GM19351 (cell line): Measurements from ENCODE around the gene NMS.

ENCODE experiments used
- ATAC-seq: cut with Tn5 transposase; IDR thresholded peaks from one replicate; pipeline ENCODE4 v1.9.1; 2021; ENCODE audit warnings: mild to moderate bottlenecking, moderate library complexity; ENCODE audit not compliant: unreplicated experiment

Gene NMS

DNA sequence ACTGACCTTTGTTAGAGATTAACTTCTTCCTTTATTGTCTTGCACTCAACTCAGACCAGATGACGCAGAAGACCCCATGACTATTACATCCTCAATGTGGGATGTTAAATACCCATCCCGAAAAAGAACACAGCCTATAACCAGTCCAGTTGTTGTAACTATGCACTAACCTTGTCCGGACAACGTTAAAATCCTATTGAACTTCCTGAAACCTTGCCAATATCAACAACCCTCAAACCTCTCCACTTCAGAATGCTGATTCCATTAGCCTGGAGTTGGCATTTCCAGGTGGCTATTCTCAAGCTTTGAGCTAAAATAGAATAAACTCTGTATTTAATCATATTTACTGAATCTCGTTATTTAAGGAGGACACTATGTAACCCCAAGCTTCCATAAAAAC, 13.6 kb downstream of the NMS start:
- no peak for ATAC-seq

DNA sequence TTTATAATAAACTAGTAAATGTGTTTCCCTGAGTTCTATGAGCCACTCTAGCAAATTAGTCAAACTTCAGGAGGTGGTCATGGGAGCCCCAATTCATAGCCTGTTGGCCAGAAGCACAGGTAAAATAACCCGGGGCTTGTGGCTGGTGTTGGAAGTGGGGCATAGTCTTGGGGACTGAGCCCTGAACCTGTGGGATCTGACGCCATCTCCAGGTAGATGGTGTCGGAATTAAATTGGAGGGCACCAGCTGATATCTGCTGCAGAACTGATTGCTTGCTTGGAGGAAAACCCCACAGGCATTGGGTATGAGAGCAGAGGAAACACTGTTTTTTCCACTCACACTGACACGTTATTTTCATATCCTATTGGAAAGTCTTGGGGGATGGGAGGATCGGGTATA, 14.1 kb downstream of the NMS start:
- ATAC-seq: no peak

DNA sequence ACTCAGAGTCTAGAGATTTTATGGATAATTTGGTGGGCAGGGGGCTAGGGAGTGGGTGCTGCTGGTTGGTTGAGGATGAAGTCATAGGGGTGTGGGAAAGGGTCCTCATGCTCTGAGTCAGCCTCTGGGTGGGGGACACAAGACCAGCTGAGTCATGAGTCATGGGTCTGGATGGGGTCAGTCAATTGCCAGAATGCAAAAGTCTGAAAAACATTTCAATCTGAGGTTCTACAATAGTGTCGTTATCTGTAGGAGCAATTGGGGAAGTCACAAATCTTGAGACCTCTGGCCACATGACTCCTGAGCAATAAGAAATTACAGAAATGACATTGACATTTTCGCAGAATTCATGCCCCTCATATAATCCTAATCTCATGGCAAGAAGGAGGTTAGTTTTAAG, 15.1 kb downstream of the NMS start:
- no peak for ATAC-seq

DNA sequence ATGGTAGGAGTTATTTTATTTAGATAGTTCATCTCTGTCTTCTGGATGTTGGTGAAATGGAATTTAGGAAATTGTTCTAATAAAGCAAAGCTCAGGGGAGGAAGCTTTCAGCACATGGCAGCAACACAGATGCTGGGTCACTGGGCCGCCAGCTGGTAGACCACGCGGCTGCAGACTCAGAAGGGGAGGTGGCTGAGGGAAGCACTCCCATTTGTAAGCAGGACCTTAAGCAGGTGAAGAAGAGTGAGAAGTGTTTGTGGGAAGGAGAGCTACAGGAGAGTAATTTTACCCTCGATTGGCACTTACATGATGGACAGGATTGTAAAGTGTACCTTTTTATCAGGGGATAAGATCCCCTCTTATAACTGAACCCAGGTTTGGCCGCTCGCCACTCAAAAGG, 24.4 kb downstream of the NMS start:
- ATAC-seq: no peak

DNA sequence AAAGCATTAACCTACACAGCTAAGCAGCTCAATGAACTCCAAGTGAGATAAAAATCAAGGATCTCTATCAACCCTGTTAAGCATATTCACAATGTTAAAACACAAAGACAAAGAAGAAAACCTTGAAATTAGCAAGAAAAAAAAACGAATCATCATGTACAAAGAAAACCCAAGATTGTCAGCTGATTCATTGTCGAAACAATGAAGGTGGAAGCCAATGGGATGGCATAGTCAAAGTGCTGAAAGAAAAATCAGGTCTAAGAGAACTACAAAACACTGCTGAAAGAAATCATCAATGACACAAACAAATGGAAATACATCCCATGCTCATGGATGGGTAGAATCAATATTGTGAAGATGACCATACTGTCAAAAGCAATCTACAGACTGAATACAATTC, 32.5 kb downstream of the NMS start:
- ATAC-seq: no peak

DNA sequence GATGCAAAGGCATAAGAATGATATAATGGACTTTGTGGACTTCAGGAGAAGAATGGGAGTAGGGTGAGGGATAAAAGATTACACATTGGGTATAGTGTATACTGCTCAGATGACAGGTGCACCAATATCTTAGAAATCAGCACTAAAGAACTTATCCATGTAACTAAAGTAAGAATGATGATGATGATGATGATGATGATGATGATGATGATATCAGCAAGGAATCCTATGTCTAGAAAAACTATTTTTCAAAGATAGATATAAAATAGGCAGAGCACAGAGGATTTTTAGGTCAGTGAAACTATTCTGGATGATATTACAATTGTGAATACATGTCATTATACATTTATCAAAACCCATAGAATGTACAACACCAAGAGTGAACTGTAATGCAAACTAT, 34.3 kb downstream of the NMS start:
- no peak for ATAC-seq

DNA sequence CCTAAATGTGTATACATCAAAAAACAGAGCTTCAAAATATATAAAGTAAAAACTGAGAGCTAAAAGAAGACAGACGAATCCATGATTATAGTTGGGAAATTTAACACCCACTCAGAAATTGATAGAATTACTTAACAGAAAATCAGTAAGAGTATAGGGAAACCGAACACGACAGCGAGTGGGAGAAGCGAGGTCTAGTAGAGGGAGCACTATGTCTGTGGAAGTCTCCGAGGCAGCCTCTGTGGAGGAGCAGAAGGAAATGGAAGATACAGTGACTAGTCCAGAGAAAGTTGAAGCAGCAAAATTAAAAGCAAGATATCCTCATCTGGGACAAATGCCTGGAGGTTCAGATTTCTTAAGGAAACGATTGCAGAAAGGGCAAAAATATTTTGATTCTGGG, 38.8 kb downstream of the NMS start:
- no peak for ATAC-seq

DNA sequence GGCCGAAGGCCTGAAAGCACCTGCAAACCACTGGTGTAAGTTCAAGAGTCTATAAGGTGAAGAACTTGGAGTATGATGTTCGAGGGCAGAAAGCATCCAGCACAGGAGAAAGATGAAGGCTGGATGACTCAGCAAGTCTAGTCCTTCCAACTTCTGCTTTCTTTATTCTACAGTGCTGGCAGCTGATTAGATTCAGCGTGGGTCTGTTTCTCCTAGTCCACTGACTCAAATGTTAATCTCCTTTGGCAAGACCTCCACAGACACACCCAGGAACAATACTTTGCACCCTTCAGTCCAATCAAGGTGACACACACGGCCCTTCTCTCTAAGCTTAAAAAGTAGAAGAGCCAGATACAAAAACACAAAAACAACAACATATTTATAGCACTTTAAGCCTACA, 43.4 kb downstream of the NMS start:
- ATAC-seq: no peak

DNA sequence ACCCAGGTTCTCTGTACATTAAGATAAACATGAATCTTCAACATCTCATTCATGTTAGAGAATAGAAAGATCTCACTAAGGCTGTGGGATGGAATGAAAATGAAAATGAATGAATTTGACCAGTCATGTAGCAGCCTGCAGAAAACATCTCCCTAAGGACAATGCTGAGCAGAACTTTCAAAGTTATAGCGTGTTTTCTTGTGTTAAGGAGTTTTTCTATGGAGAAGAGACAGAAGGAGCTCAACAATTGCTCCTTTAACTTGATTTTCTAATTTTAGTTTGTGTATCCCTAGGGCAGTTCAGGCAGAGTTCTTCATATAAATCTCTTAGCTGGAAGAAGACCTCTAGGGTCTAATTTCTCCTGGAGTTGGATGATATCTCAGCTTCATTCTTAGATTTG, 47.3 kb downstream of the NMS start:
- no peak for ATAC-seq

DNA sequence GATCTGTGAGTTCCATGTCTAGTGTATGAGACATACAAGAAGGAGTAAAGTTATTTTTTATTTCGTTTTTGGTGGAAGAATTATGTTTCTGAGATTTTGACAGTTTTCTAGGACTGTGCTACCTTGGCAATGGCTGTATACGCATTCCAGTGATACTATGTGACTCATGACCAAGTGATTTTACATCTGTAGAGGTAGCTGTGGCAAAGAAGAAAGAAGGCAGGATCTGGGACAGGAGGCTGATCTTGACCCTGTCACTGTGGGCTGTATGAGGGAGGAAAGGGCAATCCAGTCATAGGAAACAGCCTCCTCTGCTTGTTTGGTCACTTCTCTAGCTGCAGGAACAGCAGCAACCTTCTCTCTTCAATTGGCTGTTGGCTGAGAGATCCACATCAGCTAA, 48.5 kb downstream of the NMS start:
- ATAC-seq: no peak

DNA sequence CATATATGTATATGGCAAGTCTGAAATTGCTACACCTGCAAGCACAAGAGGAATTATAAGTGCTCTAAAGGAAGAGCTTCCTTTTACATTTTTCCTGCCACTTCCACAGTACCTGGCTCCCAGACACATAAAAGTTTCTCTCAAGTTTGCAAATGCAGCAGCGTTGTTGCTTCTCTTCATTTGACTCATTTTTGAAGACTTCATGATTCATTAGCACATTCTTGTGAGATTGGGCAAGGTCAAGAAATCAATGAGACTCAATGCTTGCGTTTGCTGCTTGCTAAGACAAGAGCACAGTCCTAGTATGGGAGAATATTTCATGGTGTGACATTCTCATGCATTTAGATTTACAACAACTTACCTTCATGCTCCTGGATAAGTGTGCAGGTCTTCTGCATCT, 49.9 kb downstream of the NMS start:
- ATAC-seq: no peak

DNA sequence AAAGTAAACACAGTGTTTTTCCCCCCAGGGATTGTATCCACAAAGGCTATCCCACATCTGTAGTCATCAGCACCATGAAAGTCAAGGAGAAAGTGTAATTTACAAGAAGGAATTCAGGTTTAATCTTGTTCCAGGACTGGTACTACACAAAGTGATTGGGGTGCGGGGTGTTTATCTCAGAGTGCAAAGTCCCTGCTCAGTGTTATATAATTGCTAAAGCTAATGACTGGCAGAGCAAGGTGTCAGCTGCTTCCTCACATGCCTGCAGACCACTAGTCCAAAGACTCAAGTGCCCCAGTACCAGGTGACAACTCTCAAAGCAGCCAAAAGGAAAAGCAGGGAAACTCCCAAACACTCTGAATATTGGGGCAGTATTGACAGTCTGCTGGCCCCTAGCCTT, 52.1 kb downstream of the NMS start:
- no peak for ATAC-seq

DNA sequence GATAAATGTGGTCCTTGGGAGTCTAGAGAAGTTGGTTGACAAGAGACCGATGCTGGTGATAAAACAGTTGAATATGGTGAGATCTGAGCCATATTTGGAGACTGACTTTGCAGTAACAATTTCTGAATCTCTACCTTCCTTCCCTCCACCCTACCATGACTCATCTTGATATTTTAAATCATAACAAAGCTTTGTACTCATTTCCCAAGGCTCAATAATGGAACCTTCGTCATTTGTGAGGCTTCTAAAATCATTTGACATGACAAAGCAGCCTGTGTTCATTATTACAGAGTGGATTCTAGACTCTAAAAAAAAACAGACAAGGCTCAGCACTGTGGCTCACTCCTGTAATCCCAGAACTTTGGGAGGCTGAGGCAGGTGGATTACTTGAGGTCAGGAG, 54.0 kb downstream of the NMS start:
- no peak for ATAC-seq

DNA sequence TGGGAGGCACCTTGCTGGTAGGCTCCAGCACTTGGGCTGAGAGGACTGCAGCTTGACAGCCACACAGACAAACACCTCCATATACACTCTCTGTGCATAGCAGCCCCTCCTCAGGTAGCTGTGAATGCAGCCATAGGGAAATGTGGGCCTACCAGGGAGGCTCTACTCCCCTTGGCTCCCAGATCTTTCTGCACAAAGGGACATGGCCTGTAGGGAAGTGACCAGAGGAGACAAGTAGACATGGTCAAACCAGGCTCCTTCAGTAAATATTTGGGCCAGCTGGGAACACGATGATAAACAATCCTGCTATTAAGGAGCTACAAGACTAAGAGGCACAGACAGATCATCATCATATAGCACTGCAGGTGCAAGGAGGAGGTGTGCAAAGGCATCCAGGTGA, 56.6 kb downstream of the NMS start:
- no peak for ATAC-seq

DNA sequence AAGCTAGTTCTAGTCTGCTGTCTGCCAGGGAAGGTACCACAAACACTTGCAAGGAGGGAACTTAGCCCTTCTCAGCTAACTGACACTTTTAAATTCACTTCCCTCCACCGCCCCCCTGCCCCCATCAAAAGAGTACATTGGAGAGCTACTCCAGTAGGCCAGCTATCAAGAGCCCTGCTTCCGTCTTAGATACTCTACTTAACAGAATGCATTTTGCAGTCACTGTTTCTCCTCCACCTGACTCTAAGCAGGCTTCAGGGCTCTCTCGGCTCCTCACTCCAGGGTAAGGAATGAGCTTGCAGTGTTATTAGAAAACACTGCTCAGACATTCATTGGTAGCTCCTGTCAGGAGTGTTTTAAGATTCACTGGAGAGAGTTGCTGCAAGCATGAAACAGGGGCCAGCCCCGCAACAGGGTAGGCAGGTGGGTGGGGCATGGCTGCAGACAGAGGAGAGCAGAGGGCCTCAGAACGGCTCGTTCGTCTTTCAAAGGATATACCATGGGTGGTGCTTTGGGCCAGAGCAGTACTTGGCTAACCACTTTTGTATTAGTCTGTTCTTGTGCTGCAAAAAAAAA, 57.2 kb downstream of the NMS start:
- ATAC-seq: no peak

DNA sequence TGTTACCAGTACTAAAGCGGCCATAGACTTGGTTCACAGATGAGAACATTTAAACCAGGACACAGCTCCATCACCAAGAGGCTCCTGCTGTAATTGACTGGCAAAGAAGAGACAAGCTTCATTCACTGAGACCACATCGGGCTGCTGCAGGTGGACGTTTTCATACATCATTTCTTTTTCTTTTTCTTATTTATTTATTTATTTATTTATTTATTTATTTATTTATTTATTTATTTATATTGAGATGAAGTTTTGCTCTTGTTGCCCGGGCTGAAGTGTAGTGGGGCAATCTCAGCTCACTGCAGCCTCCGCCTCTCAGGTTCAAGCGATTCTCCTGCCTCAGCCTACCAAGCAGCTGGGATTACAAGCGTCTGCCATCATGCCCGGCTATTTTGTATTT, 58.9 kb downstream of the NMS start:
- ATAC-seq: no peak

DNA sequence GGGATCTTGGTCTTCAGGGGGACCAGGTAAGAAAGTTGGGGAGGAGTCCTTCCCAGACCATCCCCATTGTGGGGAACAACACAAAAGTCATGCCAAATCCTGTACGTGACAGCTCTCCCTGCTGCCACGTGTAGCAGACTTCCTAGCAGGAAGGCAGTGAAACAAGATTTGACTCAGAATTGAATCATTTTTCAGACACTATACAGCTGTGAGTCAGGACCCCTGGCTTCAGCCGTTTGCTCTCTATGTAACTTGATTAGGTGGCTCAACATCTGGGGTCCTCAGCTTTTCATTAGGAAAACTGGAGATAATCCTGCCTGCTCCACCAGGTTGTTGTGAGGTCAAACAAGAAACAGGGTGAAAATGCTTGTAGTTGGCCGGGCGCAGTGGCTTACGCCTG, 59.6 kb downstream of the NMS start:
- ATAC-seq: no peak
